IPS-15b (cell line): ENCODE results near the gene CRK.

Experiments used
- H3K27me3 ChIP-seq: one replicate; pipeline ENCODE4 v1.6.1; 2013; ENCODE audit warnings: low read length; ENCODE audit not compliant: control insufficient read depth, insufficient read depth
- H3K36me3 ChIP-seq: one replicate; pipeline ENCODE4 v1.6.1; 2013; ENCODE audit warnings: low read length; ENCODE audit not compliant: control insufficient read depth, insufficient read depth
- H3K4me1 ChIP-seq: one replicate; pipeline ENCODE4 v1.6.1; 2013; ENCODE audit warnings: mild to moderate bottlenecking, low read length; ENCODE audit not compliant: control insufficient read depth, insufficient read depth
- H3K4me3 ChIP-seq: one replicate; pipeline ENCODE4 v1.5.1; 2013; ENCODE audit warnings: low read depth, low read length
- H3K9ac ChIP-seq: one replicate; pipeline ENCODE4 v1.6.1; 2013; ENCODE audit warnings: low read depth, mild to moderate bottlenecking, low read length
- H3K9me3 ChIP-seq: one replicate; pipeline ENCODE4 v1.6.1; 2013; ENCODE audit warnings: mild to moderate bottlenecking, low read length; ENCODE audit not compliant: control insufficient read depth, insufficient read depth

Gene CRK

GRCh38 chr17:1471490-1471889 is 15.5 kb upstream of the CRK start:
- Histone ChIP-seq H3K27me3 (no peaks in the 10 kb centered on the region), H3K36me3 (peaks cover 33% of the 10 kb centered on the region), H3K9ac (no peak overlapping the region), H3K4me3 (no peak overlapping the region), H3K9me3 (no peaks in the 10 kb centered on the region), H3K4me1 (no peaks in the 10 kb centered on the region)

GRCh38 chr17:1470755-1471462 is 14.9 kb upstream of the CRK start:
- no peak overlapping the region for H3K9ac ChIP-seq
- no peak overlapping the region for H3K4me3 ChIP-seq
- H3K9me3 ChIP-seq = no peaks in the 10 kb centered on the region
- no peaks in the 10 kb centered on the region for H3K27me3 ChIP-seq
- H3K36me3 ChIP-seq = peaks cover 33% of the 10 kb centered on the region
- H3K4me1 ChIP-seq = no peaks in the 10 kb centered on the region

- Histone ChIP-seq H3K36me3 (peaks cover 32% of the 10 kb centered on the region), H3K9me3 (no peaks in the 10 kb centered on the region), H3K4me3 (no peak overlapping the region)
Observed at GRCh38 chr17:1470071-1470754, 14.2 kb upstream of the CRK start.

GRCh38 chr17:1469231-1469852 is 13.3 kb upstream of the CRK start:
- H3K36me3 ChIP-seq = peaks cover 25% of the 10 kb centered on the region
- no peaks in the 10 kb centered on the region for H3K4me1 ChIP-seq
- no peaks in the 10 kb centered on the region for H3K9me3 ChIP-seq
- no peak overlapping the region for H3K4me3 ChIP-seq
- no peak overlapping the region for H3K9ac ChIP-seq
- H3K27me3 ChIP-seq = no peaks in the 10 kb centered on the region

More at GRCh38 chr17:1470071-1470754, 14.2 kb upstream of the CRK start:
- no peaks in the 10 kb centered on the region for H3K27me3 ChIP-seq
- H3K9ac ChIP-seq = no peak overlapping the region
- no peaks in the 10 kb centered on the region for H3K4me1 ChIP-seq

- no peak overlapping the region for H3K9ac ChIP-seq
- no peaks in the 10 kb centered on the region for H3K4me1 ChIP-seq
- H3K9me3 ChIP-seq = no peaks in the 10 kb centered on the region
- H3K27me3 ChIP-seq = no peaks in the 10 kb centered on the region
- H3K4me3 ChIP-seq = no peak overlapping the region
- H3K36me3 ChIP-seq = peaks cover 20% of the 10 kb centered on the region
Observed at GRCh38 chr17:1467898-1468492, 12.0 kb upstream of the CRK start.

- no peak overlapping the region for H3K4me3 ChIP-seq
- H3K36me3 ChIP-seq = peaks cover 20% of the 10 kb centered on the region
- H3K9me3 ChIP-seq = no peaks in the 10 kb centered on the region
- no peaks in the 10 kb centered on the region for H3K27me3 ChIP-seq
- H3K4me1 ChIP-seq = no peaks in the 10 kb centered on the region
- no peak overlapping the region for H3K9ac ChIP-seq
Observed at GRCh38 chr17:1467258-1467657, 11.2 kb upstream of the CRK start.

- peaks cover 11% of the 10 kb centered on the region for H3K36me3 ChIP-seq
- H3K4me1 ChIP-seq = no peaks in the 10 kb centered on the region
- H3K4me3 ChIP-seq = no peak overlapping the region
- H3K9ac ChIP-seq = no peak overlapping the region
- no peaks in the 10 kb centered on the region for H3K9me3 ChIP-seq
- no peaks in the 10 kb centered on the region for H3K27me3 ChIP-seq
Observed at GRCh38 chr17:1464186-1464585, 8.2 kb upstream of the CRK start.

GRCh38 chr17:1462164-1463112 is 6.4 kb upstream of the CRK start:
- no peak overlapping the region for H3K9ac ChIP-seq
- H3K4me3 ChIP-seq = no peak overlapping the region

GRCh38 chr17:1461198-1461944 is 5.3 kb upstream of the CRK start:
- Histone ChIP-seq H3K36me3 (no peaks in the 10 kb centered on the region), H3K9ac (no peak overlapping the region), H3K4me1 (no peaks in the 10 kb centered on the region), H3K27me3 (no peaks in the 10 kb centered on the region), H3K9me3 (no peaks in the 10 kb centered on the region), H3K4me3 (no peak overlapping the region)

More at GRCh38 chr17:1462164-1463112, 6.4 kb upstream of the CRK start:
- Histone ChIP-seq H3K4me1 (no peaks in the 10 kb centered on the region), H3K27me3 (no peaks in the 10 kb centered on the region), H3K36me3 (no peaks in the 10 kb centered on the region), H3K9me3 (no peaks in the 10 kb centered on the region)

GRCh38 chr17:1460233-1460632 is 4.2 kb upstream of the CRK start:
- Histone ChIP-seq H3K27me3 (no peaks in the 10 kb centered on the region), H3K4me1 (no peaks in the 10 kb centered on the region), H3K9ac (no peak overlapping the region), H3K36me3 (no peaks in the 10 kb centered on the region), H3K9me3 (no peaks in the 10 kb centered on the region), H3K4me3 (no peak overlapping the region)
